GM21737 (cell line): ENCODE measurements around the gene FOCAD.

Experiments used
- ATAC-seq: cut with Tn5 transposase; IDR thresholded peaks from one replicate; pipeline ENCODE4 v1.9.1; 2021; ENCODE audit warnings: mild to moderate bottlenecking, moderate library complexity; ENCODE audit not compliant: unreplicated experiment

Gene FOCAD

GRCh38 chr9:20729523-20729922 lies 45.5 kb downstream of the FOCAD start:
- ATAC-seq, result no peak

GRCh38 chr9:20732118-20732517 lies 48.1 kb downstream of the FOCAD start:
- no peak for ATAC-seq

GRCh38 chr9:20734275-20734674 lies 50.2 kb downstream of the FOCAD start:
- no peak for ATAC-seq

- ATAC-seq, result no peak
Measured at GRCh38 chr9:20740304-20740703, 56.2 kb downstream of the FOCAD start.

- no peak for ATAC-seq
Measured at GRCh38 chr9:20740929-20741582, 57.0 kb downstream of the FOCAD start.

GRCh38 chr9:20742833-20743232 lies 58.8 kb downstream of the FOCAD start:
- ATAC-seq, result no peak

GRCh38 chr9:20744036-20744630 lies 60.1 kb downstream of the FOCAD start:
- no peak for ATAC-seq

GRCh38 chr9:20746967-20747366 lies 62.9 kb downstream of the FOCAD start:
- ATAC-seq, result no peak

GRCh38 chr9:20749496-20750198 lies 65.6 kb downstream of the FOCAD start:
- ATAC-seq, result no peak

- no peak for ATAC-seq
Measured at GRCh38 chr9:20753761-20754160, 69.7 kb downstream of the FOCAD start.

- no peak for ATAC-seq
Measured at GRCh38 chr9:20754556-20754955, 70.5 kb downstream of the FOCAD start.

- ATAC-seq, result no peak
Measured at GRCh38 chr9:20760246-20760891, 76.3 kb downstream of the FOCAD start.

- ATAC-seq, result no peak
Measured at GRCh38 chr9:20770947-20771346, 86.9 kb downstream of the FOCAD start.

- ATAC-seq, result no peak
Measured at GRCh38 chr9:20771729-20772128, 87.7 kb downstream of the FOCAD start.

GRCh38 chr9:20775683-20776082 lies 91.6 kb downstream of the FOCAD start:
- no peak for ATAC-seq

GRCh38 chr9:20781092-20781491 lies 97.0 kb downstream of the FOCAD start:
- no peak for ATAC-seq

GRCh38 chr9:20782289-20782688 lies 98.2 kb downstream of the FOCAD start:
- no peak for ATAC-seq

GRCh38 chr9:20783057-20784038 lies 99.3 kb downstream of the FOCAD start:
- no peak for ATAC-seq

GRCh38 chr9:20784196-20784595 lies 100.1 kb downstream of the FOCAD start:
- no peak for ATAC-seq

- ATAC-seq, result no peak
Measured at GRCh38 chr9:20786807-20787206, 102.7 kb downstream of the FOCAD start.
